Renal cortex interstitium (tissue), 11 donors: Measurements from ENCODE around the gene GPR176. TPM values are rescaled to one million over a fixed set of nuclear protein-coding genes. Genes with fewer than 3 reads are reported as not detected.
"Not testable (repeated sequence)": the region's sequence is repeated elsewhere in the genome, so short reads cannot be mapped to it uniquely, and the experiment has no call there.

Experiments used
- DNase-seq, 11 donors: peaks; one replicate each; pipeline ENCODE4 v3.0.0-alpha.2; 2013; ENCODE audit warnings: low read depth in 9 of 11, low spot score in 4 of 11; ENCODE audit errors: extremely low read depth in 1 of 11
- polyA plus RNA-seq, 3 donors: library from polyadenylated mRNA; unstranded; fragments of 120-200 nt; gene quantifications; one replicate each; pipeline ENCODE4 v1.2.1, GENCODE V29; 2013; ENCODE audit not compliant: insufficient read length in 3 of 3

Gene GPR176
- polyA plus RNA-seq, 3 donors, result 15.0 to 17.1 (median 15.2) TPM

DNA sequence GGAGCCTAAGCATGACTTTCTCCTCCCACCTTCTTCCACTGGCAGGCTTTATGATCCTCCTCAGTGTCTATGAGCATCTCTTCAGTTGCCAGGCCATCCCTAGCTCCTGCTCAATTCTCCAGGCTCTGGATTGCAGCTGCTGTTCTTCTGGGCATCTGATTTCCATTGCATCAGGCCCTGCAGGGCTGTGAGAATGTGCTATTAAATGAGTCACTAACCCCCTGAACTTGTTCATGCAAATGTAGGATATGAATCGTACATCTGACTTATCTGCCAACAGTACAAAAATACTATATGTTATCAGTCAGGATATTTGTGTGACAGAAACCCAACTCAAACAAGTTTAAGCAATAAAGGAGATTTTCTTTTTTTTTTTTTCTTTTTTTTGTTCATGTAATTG, 11.9 kb downstream of the GPR176 start:
- DNase-seq, result no peak

DNA sequence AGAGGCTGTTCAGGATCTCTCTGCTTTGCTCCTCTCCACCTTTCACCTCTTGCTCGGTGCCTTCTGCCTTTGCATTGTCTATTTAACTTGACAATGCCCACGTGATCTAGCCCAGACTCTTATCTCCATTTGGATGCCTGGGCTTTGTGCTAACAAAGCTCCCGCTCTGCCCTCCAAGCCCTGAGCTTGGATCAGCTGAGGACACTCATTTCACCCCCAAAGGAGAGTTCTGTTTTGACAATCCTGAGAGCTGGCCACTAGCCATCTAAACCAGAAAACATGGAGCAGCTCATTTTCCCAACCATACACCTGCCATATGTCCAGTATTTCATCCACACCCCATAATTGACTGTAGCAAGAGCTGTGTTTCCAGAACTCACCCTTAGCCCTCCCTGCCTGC, 12.8 kb downstream of the GPR176 start:
- DNase-seq, result no peak

DNA sequence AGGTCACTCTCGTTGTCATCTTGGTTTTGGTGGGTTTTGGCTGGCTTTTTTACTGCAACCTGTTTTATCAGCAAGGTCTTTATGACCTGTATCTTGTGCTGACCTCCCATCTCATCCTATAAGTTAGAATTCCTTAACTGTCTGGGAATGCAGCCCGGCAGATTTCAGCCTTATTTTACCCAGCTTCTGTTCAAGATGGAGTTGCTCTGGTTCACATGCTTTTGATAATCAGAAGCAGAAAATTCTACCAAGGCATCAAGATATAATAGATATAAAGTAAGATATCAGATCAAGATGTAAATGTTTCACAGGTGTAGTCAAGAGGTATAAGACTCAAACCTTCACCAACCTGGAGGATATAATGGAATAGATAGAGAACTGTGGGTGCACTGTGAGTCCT, 16.0 kb downstream of the GPR176 start:
- no peak for DNase-seq

DNA sequence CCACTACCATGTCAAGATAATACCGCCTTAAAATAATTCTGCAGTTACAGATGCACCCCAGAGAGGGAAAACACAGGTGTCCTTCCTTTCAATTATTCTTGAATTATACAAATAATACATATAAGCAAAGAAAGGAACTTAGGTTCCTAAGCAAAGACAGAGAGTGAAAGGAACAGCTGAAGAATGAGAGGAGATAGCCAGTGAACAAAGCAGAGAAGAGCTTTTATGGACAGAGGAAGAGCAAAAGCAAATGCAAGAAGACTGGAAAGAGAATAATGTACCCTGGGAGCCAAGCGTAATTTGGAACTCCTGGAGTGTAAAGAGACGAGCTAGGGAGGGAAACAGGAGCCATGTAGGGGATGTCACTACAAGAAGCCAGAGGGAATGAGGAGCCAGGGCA, 21.7 kb downstream of the GPR176 start:
- no peak for DNase-seq

DNA sequence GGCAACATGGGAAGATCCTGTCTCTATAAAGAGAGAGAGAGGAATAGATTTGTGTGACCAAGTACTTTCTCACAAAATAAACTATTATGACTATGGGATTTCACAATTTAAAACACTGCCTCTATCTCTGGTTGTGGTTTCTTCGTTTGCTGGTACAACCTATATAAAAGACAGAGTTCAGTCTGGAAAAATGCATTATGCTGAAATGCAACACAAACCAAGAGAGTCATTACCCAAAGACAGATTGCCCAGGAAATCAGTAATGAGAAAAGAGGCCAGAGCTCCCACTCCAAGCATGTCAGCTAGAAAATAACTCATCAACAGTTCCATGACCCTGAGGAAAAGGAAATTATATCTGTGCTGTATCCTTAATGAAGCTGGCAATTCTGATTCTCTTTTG, 23.2 kb downstream of the GPR176 start:
- no peak for DNase-seq

DNA sequence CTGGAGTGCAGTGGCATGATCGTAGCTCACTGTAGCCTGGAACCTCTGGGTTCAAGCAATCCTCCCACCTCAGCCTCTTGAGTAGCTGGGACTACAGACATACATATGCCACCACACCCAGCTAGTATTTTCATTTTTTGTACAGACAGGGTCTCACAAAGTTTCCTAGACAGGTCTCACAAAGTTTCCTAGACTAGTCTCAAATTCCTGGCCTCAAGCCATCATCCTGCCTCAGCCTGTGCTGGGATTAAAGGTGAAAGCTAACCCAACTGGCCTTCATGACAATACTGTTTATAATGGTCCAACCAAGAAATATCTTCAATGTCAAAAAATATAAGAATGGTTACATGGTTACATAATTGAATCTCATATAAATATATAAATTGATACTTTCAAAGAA, 24.0 kb downstream of the GPR176 start:
- DNase-seq, result no peak

DNA sequence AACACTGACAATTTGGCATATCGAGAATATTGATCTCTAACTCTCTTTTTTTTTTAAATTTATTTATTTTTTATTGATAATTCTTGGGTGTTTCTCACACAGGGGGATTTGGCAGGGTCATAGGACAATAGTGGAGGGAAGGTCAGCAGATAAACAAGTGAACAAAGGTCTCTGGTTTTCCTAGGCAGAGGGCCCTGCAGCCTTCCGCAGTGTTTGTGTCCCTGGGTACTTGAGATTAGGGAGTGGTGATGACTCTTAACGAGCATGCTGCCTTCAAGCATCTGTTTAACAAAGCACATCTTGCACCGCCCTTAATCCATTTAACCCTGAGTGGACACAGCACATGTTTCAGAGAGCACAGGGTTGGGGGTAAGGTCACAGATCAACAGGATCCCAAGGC, 27.0 kb downstream of the GPR176 start:
- not testable (repeated sequence) for DNase-seq

DNA sequence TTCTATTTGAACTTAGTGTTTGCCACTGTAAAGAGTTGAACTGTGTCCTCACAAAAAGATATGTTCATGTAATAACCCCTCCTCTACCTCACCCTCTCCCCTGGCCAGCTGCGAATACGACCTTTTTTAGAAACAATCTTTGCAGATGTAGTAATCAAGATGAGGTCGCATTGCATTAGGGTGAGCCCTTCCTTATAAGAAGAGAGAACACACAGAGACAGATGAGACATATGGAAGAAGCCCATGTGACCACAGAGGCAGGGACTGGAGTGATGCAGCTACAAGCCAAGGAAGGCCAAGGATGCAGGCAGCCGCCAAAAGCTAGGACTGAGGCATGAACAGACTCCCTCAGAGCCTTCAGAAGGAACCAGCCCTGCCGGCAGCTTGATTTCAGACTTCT, 27.6 kb downstream of the GPR176 start:
- no peak for DNase-seq

DNA sequence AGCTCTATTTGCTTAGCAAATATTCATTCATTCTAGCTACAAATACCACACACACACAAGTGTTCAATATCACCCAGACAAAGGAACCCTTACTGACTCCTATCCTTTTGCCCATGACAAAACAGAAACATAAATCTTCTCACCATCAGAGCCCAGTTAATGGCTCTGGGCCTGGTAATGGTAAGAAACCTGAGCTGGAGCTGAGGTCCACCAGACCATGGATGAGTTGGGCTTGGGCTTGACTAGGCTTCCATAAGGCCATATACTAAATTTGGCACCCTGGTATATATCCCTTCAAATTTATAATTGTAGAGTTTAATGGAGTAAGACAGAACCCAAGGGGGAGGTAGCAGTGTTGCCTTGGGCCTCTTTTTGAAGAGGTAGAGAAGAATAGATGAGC, 29.4 kb downstream of the GPR176 start:
- DNase-seq, result no peak

DNA sequence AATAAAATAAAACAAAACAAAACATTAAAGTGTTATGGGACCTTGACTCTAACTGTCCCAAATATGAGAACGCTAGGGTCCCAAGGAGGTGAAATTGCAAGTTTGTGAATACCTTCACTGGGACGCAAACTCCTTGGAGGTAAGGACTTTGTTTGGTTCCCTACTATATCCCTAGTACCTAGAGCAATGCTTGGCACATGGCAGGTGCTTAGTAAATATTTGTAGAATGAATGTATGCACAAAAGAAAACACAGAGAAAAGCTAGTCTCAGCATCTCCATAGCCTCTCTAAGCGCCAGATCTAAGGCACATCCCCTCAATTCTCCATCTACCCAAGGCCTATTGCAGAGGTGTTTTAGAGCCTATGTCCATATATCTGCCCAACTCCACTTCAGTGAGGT, 30.5 kb downstream of the GPR176 start:
- no peak for DNase-seq

DNA sequence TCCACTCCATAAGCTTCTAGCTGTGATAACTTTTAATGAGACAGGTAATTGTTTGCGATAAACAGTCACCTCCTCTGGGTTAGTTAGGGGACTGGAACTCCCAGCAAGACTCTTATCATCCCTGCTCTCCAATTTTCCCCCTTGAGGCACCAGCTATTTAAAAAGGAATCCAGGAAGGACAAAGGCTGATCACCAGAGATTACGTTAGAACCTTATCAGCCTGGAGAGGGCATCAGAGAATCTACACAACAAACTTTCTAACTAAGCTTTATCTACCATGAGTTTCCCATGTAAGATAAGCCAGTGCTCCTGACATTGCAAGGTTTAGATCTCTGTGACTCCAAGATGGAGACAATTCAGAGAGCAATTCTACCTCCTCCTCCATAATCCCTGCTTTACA, 31.3 kb downstream of the GPR176 start:
- DNase-seq, result no peak

DNA sequence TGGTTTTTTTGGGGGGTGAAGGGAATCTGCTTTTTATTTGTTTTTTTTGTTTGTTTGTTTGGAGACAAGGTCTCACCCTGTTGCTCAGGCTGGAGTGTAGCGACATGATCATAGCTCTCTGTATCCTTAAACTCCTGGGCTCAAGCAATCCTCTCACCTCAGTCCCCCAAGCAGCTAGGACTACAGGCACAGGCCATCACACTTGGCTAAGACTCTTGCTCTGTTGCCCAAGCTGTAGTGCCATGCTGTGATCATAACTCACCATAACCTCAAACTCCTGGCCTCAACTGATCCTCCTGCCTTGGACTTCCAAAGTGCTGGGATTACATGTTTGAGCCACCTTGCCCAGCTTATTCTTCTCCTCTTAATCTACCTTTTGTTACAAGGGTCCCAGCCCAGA, 31.8 kb downstream of the GPR176 start:
- no peak for DNase-seq

DNA sequence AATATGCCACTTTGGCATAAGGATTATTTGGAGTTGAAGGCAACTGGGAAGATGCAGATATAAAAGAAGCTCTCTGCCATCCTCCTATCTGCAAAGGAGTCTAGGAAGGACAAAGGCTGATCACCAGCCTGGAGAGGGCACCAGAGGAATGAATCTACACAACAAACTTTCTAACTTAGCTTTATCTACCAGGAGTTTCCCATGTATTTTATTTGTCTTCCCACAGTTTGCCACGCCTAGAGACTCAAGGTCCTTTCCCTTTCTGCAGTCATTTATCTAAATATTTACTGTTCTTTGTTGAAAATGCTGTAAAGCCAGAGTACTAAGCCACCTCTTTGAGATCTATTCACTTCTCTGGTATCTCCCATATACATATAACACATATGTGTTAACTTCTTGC, 32.2 kb downstream of the GPR176 start:
- DNase-seq, result peak in 2 of 11 donors; percentile 9 to 27

DNA sequence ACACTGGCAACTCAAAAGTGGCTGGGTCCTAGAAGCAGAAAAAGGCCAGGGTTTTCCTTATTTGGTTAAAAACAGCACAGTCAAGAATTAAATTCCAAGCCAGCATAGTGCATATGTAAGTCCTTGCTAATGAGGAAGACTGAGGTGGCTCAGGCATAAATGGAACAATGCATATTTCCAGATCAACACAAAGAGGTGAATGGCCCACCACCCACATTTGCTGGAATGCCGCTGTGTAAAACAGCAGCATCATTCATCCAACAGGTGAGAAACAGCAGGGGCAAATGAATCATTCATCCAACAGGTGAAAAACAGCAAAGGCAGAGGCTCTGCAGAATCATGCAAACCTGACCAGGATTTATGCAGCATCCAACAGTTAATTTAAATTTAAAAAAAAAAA, 32.9 kb downstream of the GPR176 start:
- no peak for DNase-seq

DNA sequence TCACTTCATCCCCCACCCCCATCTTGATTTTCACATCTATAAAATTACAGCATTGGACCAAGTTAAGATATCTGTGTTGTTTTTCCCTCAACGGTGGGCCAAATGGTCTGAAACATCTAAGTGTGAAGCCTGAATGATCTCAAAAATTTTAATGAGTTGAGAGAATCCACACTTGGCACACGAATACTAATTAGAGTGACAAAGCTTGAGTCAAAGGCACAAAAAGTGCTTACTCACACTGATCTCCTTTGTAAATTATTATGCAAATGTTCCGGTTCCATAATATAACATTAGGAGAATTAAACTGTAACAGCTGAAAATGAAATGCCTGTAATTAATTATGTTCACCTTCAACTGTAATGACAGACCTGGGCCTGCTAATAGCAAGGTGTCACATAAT, 33.6 kb downstream of the GPR176 start:
- DNase-seq, result no peak

DNA sequence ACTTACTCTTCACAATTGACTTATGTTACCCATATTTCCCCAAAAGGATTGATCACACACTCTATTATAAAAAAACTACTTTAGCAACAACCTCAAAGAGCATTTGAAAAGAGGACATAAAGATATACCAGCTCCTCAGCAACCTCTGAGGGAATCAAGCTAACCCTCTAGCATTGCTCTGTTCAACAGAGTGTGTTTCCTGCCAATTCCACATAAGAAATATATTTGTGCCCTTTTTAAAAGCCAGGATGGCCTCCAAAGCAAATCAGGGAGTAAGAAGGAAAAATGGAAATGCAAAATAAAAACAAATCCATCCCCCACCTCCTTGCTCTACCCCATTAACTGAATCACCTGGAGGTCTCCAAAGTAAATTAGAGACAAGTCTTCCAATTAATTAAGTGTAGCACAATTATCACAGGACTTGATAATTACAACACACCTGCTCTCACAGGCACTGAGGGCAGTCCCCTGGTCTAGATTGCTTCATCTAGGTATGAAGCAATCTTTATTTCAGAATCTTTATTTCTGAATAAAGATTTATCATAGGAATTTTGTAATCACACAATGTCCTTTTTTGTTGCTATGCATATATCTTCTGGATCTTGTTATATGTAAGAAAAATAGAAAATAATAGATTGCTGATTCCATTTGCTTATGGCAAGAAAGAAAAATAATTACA, 34.8 kb downstream of the GPR176 start:
- DNase-seq, result no peak

DNA sequence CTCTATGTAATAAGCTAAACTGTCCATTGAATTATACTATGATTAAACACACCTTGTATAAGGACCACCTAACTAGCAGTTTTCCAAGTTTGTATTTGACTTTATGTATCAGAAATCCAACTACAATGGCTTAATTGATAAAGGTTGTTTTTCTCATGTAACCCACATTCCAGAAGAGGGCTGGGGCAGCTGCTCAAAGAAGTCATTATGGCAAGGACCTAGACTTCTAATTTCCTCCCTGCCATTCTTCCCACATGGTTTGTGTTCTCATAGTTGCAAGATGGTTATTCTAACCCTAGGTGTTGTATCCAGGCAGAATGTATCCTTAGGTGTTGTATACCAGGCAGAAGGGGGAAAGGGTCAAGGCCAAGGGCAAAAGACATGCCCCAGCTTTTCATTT, 35.7 kb downstream of the GPR176 start:
- no peak for DNase-seq

DNA sequence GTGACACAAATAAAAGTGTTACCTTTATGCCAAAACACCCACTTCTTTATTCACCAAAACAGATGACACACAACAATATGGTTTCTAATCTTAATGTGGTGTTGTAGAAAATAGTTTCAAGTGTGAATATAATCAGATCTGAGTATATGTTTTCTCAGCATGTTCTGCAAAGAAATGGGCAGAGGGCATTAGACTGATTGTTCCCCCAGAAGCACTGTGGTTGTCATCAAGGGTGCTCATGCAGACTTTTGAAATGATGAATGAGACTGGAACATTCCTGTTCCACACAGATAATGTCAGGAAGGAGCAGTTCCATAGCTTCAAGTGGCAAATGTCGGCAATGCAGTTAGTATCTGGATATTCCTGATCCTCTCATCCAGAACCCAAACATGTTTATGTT, 37.5 kb downstream of the GPR176 start:
- no peak for DNase-seq

DNA sequence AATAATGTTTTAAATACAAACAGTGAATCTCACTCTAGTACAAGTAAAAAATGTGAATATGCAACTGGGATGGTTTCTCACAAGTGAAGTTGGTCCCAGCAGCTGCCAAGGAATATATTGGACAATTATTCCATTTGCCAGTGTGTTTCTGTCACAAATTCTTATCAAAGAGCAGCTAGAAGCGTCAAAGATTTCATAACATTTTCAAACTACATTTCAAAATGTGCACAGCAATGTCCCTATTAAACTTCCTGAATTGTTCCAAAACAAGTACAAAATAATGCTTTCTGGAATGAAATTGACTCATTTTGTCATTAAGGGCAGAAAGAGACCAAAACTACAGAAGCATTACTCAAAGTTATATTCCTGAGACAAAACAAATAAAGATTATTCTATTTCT, 38.3 kb downstream of the GPR176 start:
- no peak for DNase-seq

DNA sequence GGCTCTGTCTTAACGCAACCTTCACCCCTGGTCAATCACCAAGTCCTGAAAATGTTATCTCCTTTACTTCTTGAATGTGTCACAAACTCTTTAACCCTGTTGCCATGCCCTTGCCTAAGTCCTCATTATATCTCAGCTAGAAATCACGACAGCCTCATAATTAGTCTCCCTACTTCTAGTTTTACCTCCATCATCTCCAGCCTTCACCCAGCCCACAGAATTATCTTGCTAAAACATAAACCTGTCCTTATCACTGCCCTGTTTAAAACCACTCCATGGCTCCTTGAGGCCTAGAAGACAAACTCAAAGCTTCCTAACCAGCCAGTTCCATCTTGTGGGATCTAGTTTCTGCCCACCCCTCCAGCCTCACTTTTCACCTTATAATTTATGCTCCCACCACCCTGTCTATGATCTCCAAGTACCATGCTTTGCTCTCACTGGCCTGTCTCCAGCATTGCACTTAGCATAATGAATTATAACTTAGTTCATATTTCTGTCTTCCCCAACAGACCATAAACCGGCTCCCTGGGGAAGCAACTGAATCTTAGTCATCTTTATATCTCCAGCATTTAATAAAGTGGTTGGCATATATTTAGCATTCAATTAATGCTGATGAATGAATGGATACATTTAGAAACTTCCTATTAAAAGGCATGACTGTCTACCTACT, 39.2 kb downstream of the GPR176 start:
- no peak for DNase-seq

DNA sequence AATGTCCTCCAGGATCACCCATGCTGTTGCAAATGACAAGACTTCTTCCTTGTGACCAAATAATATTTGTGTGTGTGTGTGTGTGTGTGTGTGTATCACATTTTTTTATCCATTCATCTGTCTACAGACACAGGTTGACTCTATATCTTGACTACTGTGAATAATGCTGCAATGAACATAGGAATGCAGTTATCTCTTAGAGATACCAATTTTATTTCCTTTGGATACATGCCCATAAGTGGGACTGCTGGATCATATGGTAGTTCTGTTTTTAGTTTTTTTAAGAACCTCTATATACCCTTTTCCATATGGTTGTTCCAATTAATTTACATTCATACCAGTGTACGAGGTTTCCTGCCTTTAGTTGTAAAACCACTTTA, 41.7 kb downstream of the GPR176 start:
- no peak for DNase-seq
